Neural crest cell (in vitro differentiated cells): ENCODE results near the gene SRRM5. TPM values are rescaled to one million over a fixed set of nuclear protein-coding genes. Genes with fewer than 3 reads are reported as not detected.

ENCODE experiments used
- DNase-seq: peaks from one replicate; pipeline ENCODE4 v3.0.0; 2021; ENCODE audit warnings: low read depth, mixed read lengths, low spot score
- H3K27ac Mint-ChIP-seq: one replicate; pipeline ENCODE4 v1.8.0; 2021; ENCODE audit warnings: mild to moderate bottlenecking, mixed read lengths; ENCODE audit not compliant: unreplicated experiment
- H3K27me3 Mint-ChIP-seq: 2 replicates; pipeline ENCODE4 v1.8.0; 2021; ENCODE audit warnings: low read depth, mild to moderate bottlenecking, mixed read lengths
- H3K36me3 Mint-ChIP-seq: 2 replicates; pipeline ENCODE4 v1.8.0; 2021; ENCODE audit warnings: low read depth, mild to moderate bottlenecking, mixed read lengths
- H3K4me1 Mint-ChIP-seq: 2 replicates; pipeline ENCODE4 v1.8.0; 2021; ENCODE audit warnings: mixed read lengths
- H3K4me3 Mint-ChIP-seq: one replicate; pipeline ENCODE4 v1.8.0; 2021; ENCODE audit warnings: mild to moderate bottlenecking, mixed read lengths
- H3K9me3 Mint-ChIP-seq: 2 replicates; pipeline ENCODE4 v1.8.0; 2021; ENCODE audit warnings: mixed read lengths
- total RNA-seq: library from RNA; stranded (reverse); gene quantifications from 2 replicates; pipeline ENCODE4 v1.2.1, GENCODE V29; 2021
- TF ChIP-seq, protein P1 (sequence below): fragments of 200-600 bp; sonication (generic); conservative IDR thresholded peaks from 2 replicates; pipeline ENCODE4 v1.5.0; 2021; ENCODE audit warnings: antibody characterized with exemption, mild to moderate bottlenecking

SRRM5 gene
- total RNA-seq, 1 donor from 2014 or later: 0.51 TPM

- H3K36me3 Mint-ChIP-seq: peaks cover 48% of the 10 kb centered on the region
Measured at GRCh38 chr19:43660971-43661360, 49.1 kb downstream of the SRRM5 start.

GRCh38 chr19:43662487-43662886 is 50.6 kb downstream of the SRRM5 start:
- peak overlapping the region; percentile 6 for H3K4me3 Mint-ChIP-seq
- H3K27me3 Mint-ChIP-seq: no peaks in the 10 kb centered on the region
- no peak for DNase-seq
- H3K9me3 Mint-ChIP-seq: peaks cover 6% of the 10 kb centered on the region
- H3K36me3 Mint-ChIP-seq: peaks cover 40% of the 10 kb centered on the region
- peaks cover 15% of the 10 kb centered on the region for H3K4me1 Mint-ChIP-seq
- no peak overlapping the region for H3K27ac Mint-ChIP-seq
- TF ChIP-seq, protein P1, sequence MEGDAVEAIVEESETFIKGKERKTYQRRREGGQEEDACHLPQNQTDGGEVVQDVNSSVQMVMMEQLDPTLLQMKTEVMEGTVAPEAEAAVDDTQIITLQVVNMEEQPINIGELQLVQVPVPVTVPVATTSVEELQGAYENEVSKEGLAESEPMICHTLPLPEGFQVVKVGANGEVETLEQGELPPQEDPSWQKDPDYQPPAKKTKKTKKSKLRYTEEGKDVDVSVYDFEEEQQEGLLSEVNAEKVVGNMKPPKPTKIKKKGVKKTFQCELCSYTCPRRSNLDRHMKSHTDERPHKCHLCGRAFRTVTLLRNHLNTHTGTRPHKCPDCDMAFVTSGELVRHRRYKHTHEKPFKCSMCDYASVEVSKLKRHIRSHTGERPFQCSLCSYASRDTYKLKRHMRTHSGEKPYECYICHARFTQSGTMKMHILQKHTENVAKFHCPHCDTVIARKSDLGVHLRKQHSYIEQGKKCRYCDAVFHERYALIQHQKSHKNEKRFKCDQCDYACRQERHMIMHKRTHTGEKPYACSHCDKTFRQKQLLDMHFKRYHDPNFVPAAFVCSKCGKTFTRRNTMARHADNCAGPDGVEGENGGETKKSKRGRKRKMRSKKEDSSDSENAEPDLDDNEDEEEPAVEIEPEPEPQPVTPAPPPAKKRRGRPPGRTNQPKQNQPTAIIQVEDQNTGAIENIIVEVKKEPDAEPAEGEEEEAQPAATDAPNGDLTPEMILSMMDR: peak; percentile 53

More at GRCh38 chr19:43660971-43661360, 49.1 kb downstream of the SRRM5 start:
- Mint-ChIP-seq H3K27ac (no peak overlapping the region), H3K27me3 (no peaks in the 10 kb centered on the region), H3K4me3 (no peak overlapping the region), H3K9me3 (peaks cover 6% of the 10 kb centered on the region), H3K4me1 (peaks cover 8% of the 10 kb centered on the region)
- DNase-seq: no peak
- TF ChIP-seq, protein P1: no peak

- H3K36me3 Mint-ChIP-seq: peaks cover 37% of the 10 kb centered on the region
- TF ChIP-seq, protein P1: no peak
- peak overlapping the region; percentile 2 for H3K4me3 Mint-ChIP-seq
- H3K4me1 Mint-ChIP-seq: peaks cover 29% of the 10 kb centered on the region
- peaks cover 14% of the 10 kb centered on the region for H3K27me3 Mint-ChIP-seq
- no peak overlapping the region for H3K27ac Mint-ChIP-seq
- DNase-seq: no peak
- H3K9me3 Mint-ChIP-seq: peaks cover 2% of the 10 kb centered on the region
Measured at GRCh38 chr19:43664018-43664417, 52.1 kb downstream of the SRRM5 start.

Other genes with a start within 250 kb of the SRRM5 start
- not detected in 2 replicates for gene TEX101, start 197.2 kb upstream of the SRRM5 start, total RNA-seq
- gene LYPD3, start 146.5 kb upstream of the SRRM5 start, total RNA-seq: 0.50 and 0.89 TPM in 2 replicates
- gene PHLDB3, start 107.3 kb upstream of the SRRM5 start, total RNA-seq: 13.3 and 14.3 TPM in 2 replicates
- 23.7 and 25.0 TPM in 2 replicates for gene ETHE1, start 84.9 kb upstream of the SRRM5 start, total RNA-seq
- 0.57 and 0.72 TPM in 2 replicates for gene ZNF575, start 78.9 kb upstream of the SRRM5 start, total RNA-seq
- gene XRCC1, start 36.6 kb upstream of the SRRM5 start, total RNA-seq: 79.4 and 82.0 TPM in 2 replicates
- gene PINLYP, start 36.3 kb upstream of the SRRM5 start, total RNA-seq: 9.5 and 11.7 TPM in 2 replicates
- 52.9 and 53.5 TPM in 2 replicates for gene IRGQ, start 16.0 kb upstream of the SRRM5 start, total RNA-seq
- 18.3 and 19.7 TPM in 2 replicates for gene ZNF576, start 15.5 kb upstream of the SRRM5 start, total RNA-seq
- gene ZNF428, start 7.5 kb downstream of the SRRM5 start, total RNA-seq: 114 and 117 TPM in 2 replicates
- gene CADM4, start 27.8 kb downstream of the SRRM5 start, total RNA-seq: 74.4 and 78.5 TPM in 2 replicates
- gene PLAUR, start 58.1 kb downstream of the SRRM5 start, total RNA-seq: 31.4 and 33.6 TPM in 2 replicates
- gene IRGC, start 104.0 kb downstream of the SRRM5 start, total RNA-seq: not detected in 2 replicates
- 87.0 and 87.6 TPM in 2 replicates for gene SMG9, start 142.9 kb downstream of the SRRM5 start, total RNA-seq
- gene KCNN4, start 168.9 kb downstream of the SRRM5 start, total RNA-seq: 2.2 and 2.8 TPM in 2 replicates
- gene LYPD5, start 190.4 kb downstream of the SRRM5 start, total RNA-seq: 0.25 TPM in 1 of 2 replicates, not detected in the other
- 13.6 and 14.7 TPM in 2 replicates for gene ZNF283, start 215.2 kb downstream of the SRRM5 start, total RNA-seq